Upper lobe of left lung (tissue), 4 donors: Measurements from ENCODE around the gene SNTN.

ENCODE experiments used
- POLR2A ChIP-seq, 4 donors: fragments of 450-650 bp; IDR thresholded peaks; one replicate each; pipeline ENCODE4 v1.5.1; 2016 to 2017; ENCODE audit warnings: antibody characterized with exemption in 4 of 4, mild to moderate bottlenecking in 2 of 4
- TF ChIP-seq, protein P1 (sequence below), 6 experiments: fragments of 450-650 bp in 4 of 6; fragments of 200-600 bp in 2 of 6; sonication (generic) in 2 of 6; IDR thresholded peaks; one replicate each; pipeline ENCODE4 v1.5.1; 2016 to 2019; ENCODE audit warnings: antibody characterized with exemption in 6 of 6

DNA sequence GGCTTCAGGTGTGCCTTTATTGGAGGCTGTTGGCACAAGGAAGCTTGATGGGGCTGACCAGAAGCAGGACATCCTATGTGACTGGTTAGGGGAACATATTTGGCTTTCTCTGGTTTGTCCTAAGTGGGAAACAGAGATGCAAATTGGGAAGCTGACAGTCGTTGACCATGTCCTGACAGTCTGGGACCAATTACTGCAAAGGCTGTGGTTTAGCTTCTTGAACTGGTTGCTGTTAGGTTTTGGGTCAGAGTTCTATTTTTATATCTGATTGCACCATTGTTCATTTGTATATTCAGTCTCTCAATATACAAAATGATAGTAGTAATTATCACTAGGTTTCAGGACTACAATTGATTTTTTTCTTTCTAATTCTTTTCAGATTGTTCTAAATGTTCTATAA lies 36.8 kb downstream of the SNTN start:
- TF ChIP-seq POLR2A (IDR thresholded peaks at IDR 0.05), result no peak
- TF ChIP-seq, protein P1, sequence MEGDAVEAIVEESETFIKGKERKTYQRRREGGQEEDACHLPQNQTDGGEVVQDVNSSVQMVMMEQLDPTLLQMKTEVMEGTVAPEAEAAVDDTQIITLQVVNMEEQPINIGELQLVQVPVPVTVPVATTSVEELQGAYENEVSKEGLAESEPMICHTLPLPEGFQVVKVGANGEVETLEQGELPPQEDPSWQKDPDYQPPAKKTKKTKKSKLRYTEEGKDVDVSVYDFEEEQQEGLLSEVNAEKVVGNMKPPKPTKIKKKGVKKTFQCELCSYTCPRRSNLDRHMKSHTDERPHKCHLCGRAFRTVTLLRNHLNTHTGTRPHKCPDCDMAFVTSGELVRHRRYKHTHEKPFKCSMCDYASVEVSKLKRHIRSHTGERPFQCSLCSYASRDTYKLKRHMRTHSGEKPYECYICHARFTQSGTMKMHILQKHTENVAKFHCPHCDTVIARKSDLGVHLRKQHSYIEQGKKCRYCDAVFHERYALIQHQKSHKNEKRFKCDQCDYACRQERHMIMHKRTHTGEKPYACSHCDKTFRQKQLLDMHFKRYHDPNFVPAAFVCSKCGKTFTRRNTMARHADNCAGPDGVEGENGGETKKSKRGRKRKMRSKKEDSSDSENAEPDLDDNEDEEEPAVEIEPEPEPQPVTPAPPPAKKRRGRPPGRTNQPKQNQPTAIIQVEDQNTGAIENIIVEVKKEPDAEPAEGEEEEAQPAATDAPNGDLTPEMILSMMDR (IDR thresholded peaks at IDR 0.05), result no peak
